ENCODE measurements around the gene VPS16. TPM values are rescaled to one million over a fixed set of nuclear protein-coding genes. Genes with fewer than 3 reads are reported as not detected.

VPS16 gene
- total RNA-seq, 1 experiment from 2014 or later, result 26.2 TPM

- TF ChIP-seq, protein P1, sequence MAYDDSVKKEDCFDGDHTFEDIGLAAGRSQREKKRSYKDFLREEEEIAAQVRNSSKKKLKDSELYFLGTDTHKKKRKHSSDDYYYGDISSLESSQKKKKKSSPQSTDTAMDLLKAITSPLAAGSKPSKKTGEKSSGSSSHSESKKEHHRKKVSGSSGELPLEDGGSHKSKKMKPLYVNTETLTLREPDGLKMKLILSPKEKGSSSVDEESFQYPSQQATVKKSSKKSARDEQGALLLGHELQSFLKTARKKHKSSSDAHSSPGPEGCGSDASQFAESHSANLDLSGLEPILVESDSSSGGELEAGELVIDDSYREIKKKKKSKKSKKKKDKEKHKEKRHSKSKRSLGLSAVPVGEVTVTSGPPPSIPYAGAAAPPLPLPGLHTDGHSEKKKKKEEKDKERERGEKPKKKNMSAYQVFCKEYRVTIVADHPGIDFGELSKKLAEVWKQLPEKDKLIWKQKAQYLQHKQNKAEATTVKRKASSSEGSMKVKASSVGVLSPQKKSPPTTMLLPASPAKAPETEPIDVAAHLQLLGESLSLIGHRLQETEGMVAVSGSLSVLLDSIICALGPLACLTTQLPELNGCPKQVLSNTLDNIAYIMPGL (CRISPR knock-in tag; IDR thresholded peaks at IDR 0.05), result no peak
- TF ChIP-seq USF1 (CRISPR knock-in tag; IDR thresholded peaks at IDR 0.05), result no peak
- TF ChIP-seq, protein P2, sequence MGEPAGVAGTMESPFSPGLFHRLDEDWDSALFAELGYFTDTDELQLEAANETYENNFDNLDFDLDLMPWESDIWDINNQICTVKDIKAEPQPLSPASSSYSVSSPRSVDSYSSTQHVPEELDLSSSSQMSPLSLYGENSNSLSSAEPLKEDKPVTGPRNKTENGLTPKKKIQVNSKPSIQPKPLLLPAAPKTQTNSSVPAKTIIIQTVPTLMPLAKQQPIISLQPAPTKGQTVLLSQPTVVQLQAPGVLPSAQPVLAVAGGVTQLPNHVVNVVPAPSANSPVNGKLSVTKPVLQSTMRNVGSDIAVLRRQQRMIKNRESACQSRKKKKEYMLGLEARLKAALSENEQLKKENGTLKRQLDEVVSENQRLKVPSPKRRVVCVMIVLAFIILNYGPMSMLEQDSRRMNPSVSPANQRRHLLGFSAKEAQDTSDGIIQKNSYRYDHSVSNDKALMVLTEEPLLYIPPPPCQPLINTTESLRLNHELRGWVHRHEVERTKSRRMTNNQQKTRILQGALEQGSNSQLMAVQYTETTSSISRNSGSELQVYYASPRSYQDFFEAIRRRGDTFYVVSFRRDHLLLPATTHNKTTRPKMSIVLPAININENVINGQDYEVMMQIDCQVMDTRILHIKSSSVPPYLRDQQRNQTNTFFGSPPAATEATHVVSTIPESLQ (CRISPR knock-in tag; IDR thresholded peaks at IDR 0.05), result no peak
- TF ChIP-seq, protein P3, sequence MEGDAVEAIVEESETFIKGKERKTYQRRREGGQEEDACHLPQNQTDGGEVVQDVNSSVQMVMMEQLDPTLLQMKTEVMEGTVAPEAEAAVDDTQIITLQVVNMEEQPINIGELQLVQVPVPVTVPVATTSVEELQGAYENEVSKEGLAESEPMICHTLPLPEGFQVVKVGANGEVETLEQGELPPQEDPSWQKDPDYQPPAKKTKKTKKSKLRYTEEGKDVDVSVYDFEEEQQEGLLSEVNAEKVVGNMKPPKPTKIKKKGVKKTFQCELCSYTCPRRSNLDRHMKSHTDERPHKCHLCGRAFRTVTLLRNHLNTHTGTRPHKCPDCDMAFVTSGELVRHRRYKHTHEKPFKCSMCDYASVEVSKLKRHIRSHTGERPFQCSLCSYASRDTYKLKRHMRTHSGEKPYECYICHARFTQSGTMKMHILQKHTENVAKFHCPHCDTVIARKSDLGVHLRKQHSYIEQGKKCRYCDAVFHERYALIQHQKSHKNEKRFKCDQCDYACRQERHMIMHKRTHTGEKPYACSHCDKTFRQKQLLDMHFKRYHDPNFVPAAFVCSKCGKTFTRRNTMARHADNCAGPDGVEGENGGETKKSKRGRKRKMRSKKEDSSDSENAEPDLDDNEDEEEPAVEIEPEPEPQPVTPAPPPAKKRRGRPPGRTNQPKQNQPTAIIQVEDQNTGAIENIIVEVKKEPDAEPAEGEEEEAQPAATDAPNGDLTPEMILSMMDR (IDR thresholded peaks at IDR 0.05), result no peak
- TF ChIP-seq, protein P4, sequence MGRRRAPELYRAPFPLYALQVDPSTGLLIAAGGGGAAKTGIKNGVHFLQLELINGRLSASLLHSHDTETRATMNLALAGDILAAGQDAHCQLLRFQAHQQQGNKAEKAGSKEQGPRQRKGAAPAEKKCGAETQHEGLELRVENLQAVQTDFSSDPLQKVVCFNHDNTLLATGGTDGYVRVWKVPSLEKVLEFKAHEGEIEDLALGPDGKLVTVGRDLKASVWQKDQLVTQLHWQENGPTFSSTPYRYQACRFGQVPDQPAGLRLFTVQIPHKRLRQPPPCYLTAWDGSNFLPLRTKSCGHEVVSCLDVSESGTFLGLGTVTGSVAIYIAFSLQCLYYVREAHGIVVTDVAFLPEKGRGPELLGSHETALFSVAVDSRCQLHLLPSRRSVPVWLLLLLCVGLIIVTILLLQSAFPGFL (CRISPR knock-in tag; IDR thresholded peaks at IDR 0.05; ENCODE audit: borderline replicate concordance), result no peak
- TF ChIP-seq TEAD1 (CRISPR knock-in tag; IDR thresholded peaks at IDR 0.05), result no peak
- no peak for TF ChIP-seq NR1H2 (CRISPR knock-in tag; IDR thresholded peaks at IDR 0.05)
Observed at GRCh38 chr20:2836035-2836434, 4.5 kb upstream of the VPS16 start (continued).

DNA sequence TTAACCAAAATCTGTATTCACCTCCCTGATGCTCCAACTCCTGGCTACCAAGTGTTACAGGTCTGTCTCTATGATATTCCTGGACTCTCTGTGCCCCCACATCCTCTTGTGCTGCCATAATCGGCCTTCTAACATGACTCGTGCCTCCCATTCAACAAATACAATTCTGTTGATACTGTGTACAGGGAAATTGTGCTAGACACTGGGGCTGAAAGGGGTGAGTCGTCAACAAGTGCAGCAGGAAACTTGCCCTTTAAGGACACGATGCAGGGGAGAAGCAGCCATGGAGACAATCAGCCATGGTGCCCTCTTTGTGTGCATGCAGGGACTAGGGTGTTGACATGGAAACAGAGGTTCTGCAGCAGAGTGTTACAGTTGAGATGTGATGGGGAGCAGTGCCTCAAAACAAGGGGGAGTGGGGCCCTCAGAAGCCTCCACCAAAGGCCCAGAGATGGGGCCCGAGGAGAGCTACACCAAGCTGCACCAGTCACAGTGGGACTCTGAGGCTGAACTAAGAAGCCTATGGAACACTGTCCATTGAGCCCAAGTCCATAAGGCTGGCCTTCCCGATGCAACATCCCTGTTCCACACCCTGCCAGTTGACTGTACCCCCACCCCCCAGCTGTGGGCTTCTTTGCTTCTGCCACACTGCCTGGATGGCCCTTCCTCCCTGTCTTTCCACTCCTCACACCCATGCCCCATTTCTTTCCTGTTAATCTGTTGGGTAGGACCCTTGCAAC is 3.2 kb upstream of the VPS16 start:
- Mint-ChIP-seq H3K27me3 (ENCODE audit: low read depth) (peaks cover 27% of the 10 kb centered on the region), H3K27ac (no peak overlapping the region), H3K36me3 (peaks cover 11% of the 10 kb centered on the region), H3K4me1 (peaks cover 8% of the 10 kb centered on the region), H3K9me3 (peaks cover 5% of the 10 kb centered on the region), H3K4me3 (no peak overlapping the region)
- DNase-seq (ENCODE audit: low spot score), result no peak
- POLR2A ChIA-PET, result no interaction called here
- CTCF ChIA-PET, result no interaction called here
- ATAC-seq, result no peak
- TF ChIP-seq E2F5 (CRISPR knock-in tag; IDR thresholded peaks at IDR 0.05) (no peak), ZNF317 (CRISPR knock-in tag; IDR thresholded peaks at IDR 0.05; ENCODE audit: borderline replicate concordance, low read depth) (no peak), OVOL2 (CRISPR knock-in tag; IDR thresholded peaks at IDR 0.05; ENCODE audit: borderline replicate concordance) (no peak), SMAD3 (CRISPR knock-in tag; IDR thresholded peaks at IDR 0.05; ENCODE audit: borderline replicate concordance) (no peak), RELA (CRISPR knock-in tag; IDR thresholded peaks at IDR 0.05; ENCODE audit: borderline replicate concordance) (no peak), TP53 (CRISPR knock-in tag; IDR thresholded peaks at IDR 0.05) (no peak), RORB (CRISPR knock-in tag; IDR thresholded peaks at IDR 0.05) (no peak), HMGA2 (CRISPR knock-in tag; IDR thresholded peaks at IDR 0.05) (no peak), ESRRA (CRISPR knock-in tag; IDR thresholded peaks at IDR 0.05; ENCODE audit: borderline replicate concordance) (no peak), SOX15 (CRISPR knock-in tag; IDR thresholded peaks at IDR 0.05) (no peak)
- TF ChIP-seq, protein P3 (IDR thresholded peaks at IDR 0.05), result no peak
- TF ChIP-seq, protein P5, sequence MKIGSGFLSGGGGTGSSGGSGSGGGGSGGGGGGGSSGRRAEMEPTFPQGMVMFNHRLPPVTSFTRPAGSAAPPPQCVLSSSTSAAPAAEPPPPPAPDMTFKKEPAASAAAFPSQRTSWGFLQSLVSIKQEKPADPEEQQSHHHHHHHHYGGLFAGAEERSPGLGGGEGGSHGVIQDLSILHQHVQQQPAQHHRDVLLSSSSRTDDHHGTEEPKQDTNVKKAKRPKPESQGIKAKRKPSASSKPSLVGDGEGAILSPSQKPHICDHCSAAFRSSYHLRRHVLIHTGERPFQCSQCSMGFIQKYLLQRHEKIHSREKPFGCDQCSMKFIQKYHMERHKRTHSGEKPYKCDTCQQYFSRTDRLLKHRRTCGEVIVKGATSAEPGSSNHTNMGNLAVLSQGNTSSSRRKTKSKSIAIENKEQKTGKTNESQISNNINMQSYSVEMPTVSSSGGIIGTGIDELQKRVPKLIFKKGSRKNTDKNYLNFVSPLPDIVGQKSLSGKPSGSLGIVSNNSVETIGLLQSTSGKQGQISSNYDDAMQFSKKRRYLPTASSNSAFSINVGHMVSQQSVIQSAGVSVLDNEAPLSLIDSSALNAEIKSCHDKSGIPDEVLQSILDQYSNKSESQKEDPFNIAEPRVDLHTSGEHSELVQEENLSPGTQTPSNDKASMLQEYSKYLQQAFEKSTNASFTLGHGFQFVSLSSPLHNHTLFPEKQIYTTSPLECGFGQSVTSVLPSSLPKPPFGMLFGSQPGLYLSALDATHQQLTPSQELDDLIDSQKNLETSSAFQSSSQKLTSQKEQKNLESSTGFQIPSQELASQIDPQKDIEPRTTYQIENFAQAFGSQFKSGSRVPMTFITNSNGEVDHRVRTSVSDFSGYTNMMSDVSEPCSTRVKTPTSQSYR (CRISPR knock-in tag; IDR thresholded peaks at IDR 0.05), result no peak
- TF ChIP-seq, protein P6, sequence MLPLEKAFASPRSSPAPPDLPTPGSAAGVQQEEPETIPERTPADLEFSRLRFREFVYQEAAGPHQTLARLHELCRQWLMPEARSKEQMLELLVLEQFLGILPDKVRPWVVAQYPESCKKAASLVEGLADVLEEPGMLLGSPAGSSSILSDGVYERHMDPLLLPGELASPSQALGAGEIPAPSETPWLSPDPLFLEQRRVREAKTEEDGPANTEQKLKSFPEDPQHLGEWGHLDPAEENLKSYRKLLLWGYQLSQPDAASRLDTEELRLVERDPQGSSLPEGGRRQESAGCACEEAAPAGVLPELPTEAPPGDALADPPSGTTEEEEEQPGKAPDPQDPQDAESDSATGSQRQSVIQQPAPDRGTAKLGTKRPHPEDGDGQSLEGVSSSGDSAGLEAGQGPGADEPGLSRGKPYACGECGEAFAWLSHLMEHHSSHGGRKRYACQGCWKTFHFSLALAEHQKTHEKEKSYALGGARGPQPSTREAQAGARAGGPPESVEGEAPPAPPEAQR (CRISPR knock-in tag; IDR thresholded peaks at IDR 0.05), result no peak
